Mesodermal cell (in vitro differentiated cells): Measurements from ENCODE around the gene BEGAIN.

Experiments used
- H3K27ac ChIP-seq: 2 replicates; pipeline ENCODE4 v1.7.0; 2013; ENCODE audit warnings: mild to moderate bottlenecking, low read depth, low read length, moderate library complexity; ENCODE audit not compliant: severe bottlenecking
- H3K36me3 ChIP-seq: 2 replicates; pipeline ENCODE4 v1.7.1; 2013; ENCODE audit warnings: mild to moderate bottlenecking, low read length, moderate library complexity; ENCODE audit not compliant: control insufficient read depth, insufficient read depth
- H3K4me1 ChIP-seq: one replicate; pipeline ENCODE4 v1.7.1; 2013; ENCODE audit warnings: mild to moderate bottlenecking, low read length; ENCODE audit not compliant: insufficient read depth, control insufficient read depth, poor library complexity, severe bottlenecking
- H3K4me3 ChIP-seq: 2 replicates; pipeline ENCODE4 v1.7.0; 2013; ENCODE audit warnings: low read length, control low read depth, mild to moderate bottlenecking; ENCODE audit not compliant: insufficient read depth, poor library complexity, severe bottlenecking; ENCODE audit errors: extremely low read depth
- H3K9me3 ChIP-seq: 2 replicates; pipeline ENCODE4 v1.7.1; 2013; ENCODE audit warnings: mild to moderate bottlenecking, low read length, moderate library complexity; ENCODE audit not compliant: control insufficient read depth
- WGBS, 2 experiments: methylation state at CpG; one replicate each; pipeline ENCODE4 v1.1.5; 2013; ENCODE audit warnings: missing lambda C conversion rate in 2 of 2; ENCODE audit not compliant: insufficient coverage in 2 of 2; 5-methylcytosine and 5-hydroxymethylcytosine counted together

BEGAIN gene

GRCh38 chr14:100577986-100578431, 9.2 kb downstream of the BEGAIN start:
- H3K4me1 ChIP-seq, result peaks cover 6% of the 10 kb centered on the region
- H3K4me3 ChIP-seq, result no peak overlapping the region
- no peaks in the 10 kb centered on the region for H3K36me3 ChIP-seq
- WGBS, 2 experiments, result 90 to 91% methylated on average over 4 to 5 of the region's 8 CpGs
- no peak overlapping the region for H3K27ac ChIP-seq
- H3K9me3 ChIP-seq, result no peaks in the 10 kb centered on the region

- 94% methylated on average over 21 to 23 of the region's 23 CpGs for WGBS, 2 experiments
- H3K27ac ChIP-seq, result no peak overlapping the region
- H3K4me3 ChIP-seq, result no peak overlapping the region
- no peaks in the 10 kb centered on the region for H3K9me3 ChIP-seq
- peaks cover 6% of the 10 kb centered on the region for H3K4me1 ChIP-seq
- no peaks in the 10 kb centered on the region for H3K36me3 ChIP-seq
These were observed 9.8 kb downstream of the BEGAIN start for GRCh38 chr14:100577321-100577985.

GRCh38 chr14:100576091-100577085, 10.8 kb downstream of the BEGAIN start:
- WGBS, 2 experiments, result 80 to 100% methylated on average over 7 to 9 of the region's 26 CpGs
- Histone ChIP-seq H3K27ac (no peak overlapping the region), H3K36me3 (no peaks in the 10 kb centered on the region), H3K9me3 (no peaks in the 10 kb centered on the region), H3K4me3 (no peak overlapping the region), H3K4me1 (peaks cover 6% of the 10 kb centered on the region)

GRCh38 chr14:100575266-100575995, 11.8 kb downstream of the BEGAIN start:
- 89 to 97% methylated on average over 7 to 11 of the region's 11 CpGs for WGBS, 2 experiments
- no peaks in the 10 kb centered on the region for H3K36me3 ChIP-seq
- H3K4me3 ChIP-seq, result no peak overlapping the region
- H3K27ac ChIP-seq, result no peak overlapping the region
- H3K9me3 ChIP-seq, result no peaks in the 10 kb centered on the region
- peaks cover 6% of the 10 kb centered on the region for H3K4me1 ChIP-seq

- 93% methylated on average over 6 to 7 of the region's 7 CpGs for WGBS, 2 experiments
- H3K4me1 ChIP-seq, result peaks cover 7% of the 10 kb centered on the region
- no peak overlapping the region for H3K4me3 ChIP-seq
- H3K36me3 ChIP-seq, result no peaks in the 10 kb centered on the region
- H3K9me3 ChIP-seq, result no peaks in the 10 kb centered on the region
- H3K27ac ChIP-seq, result no peak overlapping the region
These were observed 12.6 kb downstream of the BEGAIN start for GRCh38 chr14:100574642-100575031.

- Histone ChIP-seq H3K36me3 (no peaks in the 10 kb centered on the region), H3K27ac (no peak overlapping the region)
- WGBS, 2 experiments, result 90 to 95% methylated on average over 23 to 24 of the region's 27 CpGs
These were observed 13.2 kb downstream of the BEGAIN start for GRCh38 chr14:100573757-100574641.

GRCh38 chr14:100573002-100573756, 14.0 kb downstream of the BEGAIN start:
- Histone ChIP-seq H3K4me1 (peaks cover 16% of the 10 kb centered on the region), H3K4me3 (no peak overlapping the region), H3K36me3 (no peaks in the 10 kb centered on the region), H3K9me3 (no peaks in the 10 kb centered on the region), H3K27ac (no peak overlapping the region)
- 23 to 34% methylated on average over 9 of the region's 18 CpGs for WGBS, 2 experiments

More at GRCh38 chr14:100573757-100574641, 13.2 kb downstream of the BEGAIN start:
- Histone ChIP-seq H3K4me1 (peaks cover 13% of the 10 kb centered on the region), H3K4me3 (no peak overlapping the region), H3K9me3 (no peaks in the 10 kb centered on the region)

GRCh38 chr14:100572543-100572942, 14.7 kb downstream of the BEGAIN start:
- Histone ChIP-seq H3K36me3 (no peaks in the 10 kb centered on the region), H3K4me1 (peaks cover 17% of the 10 kb centered on the region), H3K27ac (no peak overlapping the region), H3K9me3 (no peaks in the 10 kb centered on the region), H3K4me3 (no peak overlapping the region)
- 68% methylated on average over 2 to 3 of the region's 3 CpGs for WGBS, 2 experiments

GRCh38 chr14:100571837-100572236, 15.4 kb downstream of the BEGAIN start:
- Histone ChIP-seq H3K4me1 (peaks cover 17% of the 10 kb centered on the region), H3K27ac (no peak overlapping the region), H3K9me3 (no peaks in the 10 kb centered on the region), H3K4me3 (no peak overlapping the region), H3K36me3 (no peaks in the 10 kb centered on the region)
- 84 to 87% methylated on average over 14 to 16 of the region's 16 CpGs for WGBS, 2 experiments
